ENCODE results near the gene CIART.

CIART gene

DNA sequence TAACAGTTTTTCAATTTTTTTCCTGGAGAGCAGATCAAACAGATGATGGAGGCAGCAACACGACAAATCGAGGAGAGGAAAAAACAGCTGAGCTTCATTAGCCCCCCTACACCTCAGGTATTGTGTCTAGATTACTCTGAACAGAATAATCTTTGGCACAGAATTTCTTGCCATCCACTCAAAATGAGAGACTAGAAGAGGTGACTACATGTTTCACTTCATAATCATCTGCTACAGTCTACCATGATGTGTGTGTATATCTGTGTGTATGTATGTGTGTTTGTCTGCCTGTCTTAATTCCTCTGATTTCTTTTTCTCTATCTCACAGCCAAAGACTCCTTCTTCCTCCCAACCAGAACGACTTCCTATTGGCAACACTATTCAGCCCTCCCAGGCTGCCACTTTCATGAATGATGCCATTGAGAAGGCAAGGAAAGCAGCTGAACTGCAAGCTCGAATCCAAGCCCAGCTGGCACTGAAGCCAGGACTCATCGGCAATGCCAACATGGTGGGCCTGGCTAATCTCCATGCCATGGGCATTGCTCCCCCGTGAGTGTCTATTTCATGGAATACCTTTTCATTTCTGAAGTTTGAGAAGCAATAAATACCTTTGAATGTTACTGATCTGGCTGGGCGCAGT, 50.4 kb downstream of the CIART start:
- POLR2A ChIA-PET (ENCODE audit: low non-redundant PET): no interaction called here
- DNase-seq (ENCODE audit: low spot score): no peak
- CTCF ChIA-PET: interaction anchor here (0.6 kb wide), 1 partner anchor 11 kb away, joined by 3 read pairs; no protein-coding TSS in a partner anchor
- TF ChIP-seq, protein P1, sequence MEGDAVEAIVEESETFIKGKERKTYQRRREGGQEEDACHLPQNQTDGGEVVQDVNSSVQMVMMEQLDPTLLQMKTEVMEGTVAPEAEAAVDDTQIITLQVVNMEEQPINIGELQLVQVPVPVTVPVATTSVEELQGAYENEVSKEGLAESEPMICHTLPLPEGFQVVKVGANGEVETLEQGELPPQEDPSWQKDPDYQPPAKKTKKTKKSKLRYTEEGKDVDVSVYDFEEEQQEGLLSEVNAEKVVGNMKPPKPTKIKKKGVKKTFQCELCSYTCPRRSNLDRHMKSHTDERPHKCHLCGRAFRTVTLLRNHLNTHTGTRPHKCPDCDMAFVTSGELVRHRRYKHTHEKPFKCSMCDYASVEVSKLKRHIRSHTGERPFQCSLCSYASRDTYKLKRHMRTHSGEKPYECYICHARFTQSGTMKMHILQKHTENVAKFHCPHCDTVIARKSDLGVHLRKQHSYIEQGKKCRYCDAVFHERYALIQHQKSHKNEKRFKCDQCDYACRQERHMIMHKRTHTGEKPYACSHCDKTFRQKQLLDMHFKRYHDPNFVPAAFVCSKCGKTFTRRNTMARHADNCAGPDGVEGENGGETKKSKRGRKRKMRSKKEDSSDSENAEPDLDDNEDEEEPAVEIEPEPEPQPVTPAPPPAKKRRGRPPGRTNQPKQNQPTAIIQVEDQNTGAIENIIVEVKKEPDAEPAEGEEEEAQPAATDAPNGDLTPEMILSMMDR (conservative IDR thresholded peaks at IDR 0.05; ENCODE audit: low read depth): no peak
- no peak overlapping the region for H3K27ac ChIP-seq

Measured in RWPE1 (cell line).